Smooth muscle cell (in vitro differentiated cells): Measurements from ENCODE around the gene SLC22A4. TPM values are rescaled to one million over a fixed set of nuclear protein-coding genes. Genes with fewer than 3 reads are reported as not detected.

Experiments used
- DNase-seq: peaks from one replicate; lab custom pipeline; 2025; ENCODE audit not compliant: unreplicated experiment; lab: John Stamatoyannopoulos, UW
- H2AFZ ChIP-seq: fragments of 200-600 bp; sonication (generic); 2 replicates; pipeline ENCODE4 v1.6.0; 2016; ENCODE audit warnings: antibody characterized with exemption, low read depth, mild to moderate bottlenecking
- H3F3A ChIP-seq: fragments of 200-600 bp; sonication (generic); 2 replicates; pipeline ENCODE4 v1.6.0; 2017; ENCODE audit warnings: antibody characterized with exemption, low read depth
- H3K27ac ChIP-seq: fragments of 200-600 bp; sonication (generic); 2 replicates; pipeline ENCODE4 v1.5.1; 2016; ENCODE audit warnings: low read depth, mild to moderate bottlenecking
- H3K27me3 ChIP-seq: fragments of 200-600 bp; sonication (generic); 2 replicates; pipeline ENCODE4 v1.6.1; 2016; ENCODE audit warnings: low read depth, mild to moderate bottlenecking
- H3K36me3 ChIP-seq: fragments of 200-600 bp; sonication (generic); 2 replicates; pipeline ENCODE4 v1.5.1; 2016; ENCODE audit warnings: low read depth
- H3K4me1 ChIP-seq: fragments of 200-600 bp; sonication (generic); 2 replicates; pipeline ENCODE4 v1.5.1; 2016; ENCODE audit warnings: low read depth
- H3K4me2 ChIP-seq: fragments of 200-600 bp; sonication (generic); 2 replicates; pipeline ENCODE4 v1.6.0; 2016; ENCODE audit warnings: mild to moderate bottlenecking
- H3K4me3 ChIP-seq: fragments of 200-600 bp; sonication (generic); 2 replicates; pipeline ENCODE4 v1.5.1; 2016; ENCODE audit warnings: mild to moderate bottlenecking
- H3K79me2 ChIP-seq: fragments of 200-600 bp; sonication (generic); 2 replicates; pipeline ENCODE4 v1.6.0; 2016; ENCODE audit warnings: low read depth, mild to moderate bottlenecking
- H3K9ac ChIP-seq: fragments of 200-600 bp; sonication (generic); 2 replicates; pipeline ENCODE4 v1.6.0; 2016; ENCODE audit warnings: low read depth
- H3K9me3 ChIP-seq: fragments of 200-600 bp; sonication (generic); replicated peaks from 2 replicates; pipeline ENCODE4 v1.5.1; 2016; ENCODE audit warnings: low read depth
- H4K20me1 ChIP-seq: fragments of 200-600 bp; sonication (generic); 2 replicates; pipeline ENCODE4 v1.6.0; 2016; ENCODE audit warnings: low read depth
- CTCF ChIP-seq: fragments of 200-600 bp; sonication (generic); IDR thresholded peaks from 2 replicates; pipeline ENCODE4 v1.5.1; 2017; ENCODE audit warnings: borderline replicate concordance, mild to moderate bottlenecking, antibody characterized with exemption; ENCODE audit not compliant: insufficient read depth, poor library complexity, severe bottlenecking
- WGBS: methylation state at CpG from one replicate; pipeline ENCODE4 v1.1.7; 2016; ENCODE audit warnings: low lambda C conversion rate; 5-methylcytosine and 5-hydroxymethylcytosine counted together
- polyA plus RNA-seq: library from polyadenylated mRNA; unstranded; fragments of >200 nt; fragmentation: Nextera tagmentation; extraction: Ambion mirVana; gene quantifications from 2 replicates; pipeline ENCODE4 v1.2.1, GENCODE V29; 2016
- total RNA-seq: library from RNA; depleted of rRNA; stranded (reverse); fragments of >200 nt; gene quantifications from 2 replicates; pipeline ENCODE4 v1.2.3, GENCODE V29; 2014

Gene SLC22A4
- total and polyA plus RNA-seq, 2 experiments from 2014 or later = 3.1 to 3.8 TPM

GRCh38 chr5:132257131-132258101 lies 36.8 kb upstream of the SLC22A4 start, which contains the start of gene PDLIM4:
Gene PDLIM4 (plus strand): TSS chr5:132257696. CDS start chr5:132257735, 39 bp downstream.
- H3K36me3 ChIP-seq = no peaks in the 10 kb centered on the region
- H3K4me3 ChIP-seq = peak within 1 kb of the TSS; percentile 75
- H3K79me2 ChIP-seq = peaks cover 19% of the 10 kb centered on the region
- peak within 1 kb of the TSS; percentile 96 for H3K9ac ChIP-seq
- WGBS = 11% methylated on average over 45 of the region's 88 CpGs
- no peaks in the 10 kb centered on the region for H3K27me3 ChIP-seq
- peaks cover 26% of the 10 kb centered on the region for H3K4me1 ChIP-seq
- no peak for DNase-seq
- H3K9me3 ChIP-seq = no peaks in the 10 kb centered on the region
- H3F3A ChIP-seq = peaks cover 11% of the 10 kb centered on the region
- peaks cover 25% of the 10 kb centered on the region for H4K20me1 ChIP-seq
- TF ChIP-seq CTCF = no peak
- peak within 1 kb of the TSS; percentile 76 for H2AFZ ChIP-seq
- H3K27ac ChIP-seq = peak within 1 kb of the TSS; percentile 98
- peak within 1 kb of the TSS; percentile 92 for H3K4me2 ChIP-seq

- H3F3A ChIP-seq = peaks cover 11% of the 10 kb centered on the region
- H4K20me1 ChIP-seq = peaks cover 33% of the 10 kb centered on the region
- H3K4me3 ChIP-seq = peak overlapping the region; percentile 75
- peak; percentile 55 for DNase-seq
- no peaks in the 10 kb centered on the region for H3K27me3 ChIP-seq
- H3K27ac ChIP-seq = peak overlapping the region; percentile 98
- H3K4me2 ChIP-seq = peak overlapping the region; percentile 92
- H3K4me1 ChIP-seq = peaks cover 26% of the 10 kb centered on the region
- no peaks in the 10 kb centered on the region for H3K9me3 ChIP-seq
- no peak overlapping the region for H2AFZ ChIP-seq
- peaks cover 19% of the 10 kb centered on the region for H3K79me2 ChIP-seq
- H3K9ac ChIP-seq = peak overlapping the region; percentile 96
- no peak for TF ChIP-seq CTCF
- H3K36me3 ChIP-seq = no peaks in the 10 kb centered on the region
- WGBS = 29% methylated on average over 19 of the region's 19 CpGs
Measured at GRCh38 chr5:132258102-132259068, 35.8 kb upstream of the SLC22A4 start.

- Histone ChIP-seq H3K36me3 (no peaks in the 10 kb centered on the region), H3K27ac (peak overlapping the region; percentile 98), H3K27me3 (no peaks in the 10 kb centered on the region), H3F3A (peaks cover 11% of the 10 kb centered on the region), H3K9ac (peak overlapping the region; percentile 96), H3K79me2 (peaks cover 19% of the 10 kb centered on the region), H3K4me1 (peaks cover 27% of the 10 kb centered on the region), H4K20me1 (peaks cover 38% of the 10 kb centered on the region), H3K4me2 (peak overlapping the region; percentile 92), H3K4me3 (peak overlapping the region; percentile 75), H3K9me3 (no peaks in the 10 kb centered on the region), H2AFZ (no peak overlapping the region)
- DNase-seq = peak; percentile 78
- no peak for TF ChIP-seq CTCF
- WGBS = 18% methylated on average over 22 of the region's 24 CpGs
Measured at GRCh38 chr5:132259069-132259851, 34.9 kb upstream of the SLC22A4 start.
